Small intestine (tissue), 7 donors: Measurements from ENCODE around the gene TRIO. TPM values are rescaled to one million over a fixed set of nuclear protein-coding genes. Genes with fewer than 3 reads are reported as not detected.

ENCODE experiments used
- DNase-seq, 2 donors: peaks; one replicate each; pipeline versions ENCODE4 v3.0.0 to v3.0.0-alpha.2; 2013
- FAIRE-seq: peaks from 2 replicates; lab custom pipeline; 2012; peaks lifted over from hg19 to GRCh38; lab: Jason Lieb, UNC
- H3K27ac ChIP-seq, 3 donors: one replicate each; pipeline ENCODE4 v1.5.1; 2013; ENCODE audit warnings: low read length in 2 of 3, mild to moderate bottlenecking in 2 of 3, control low read depth in 1 of 3, inconsistent platforms in 1 of 3, low read depth in 1 of 3, moderate library complexity in 1 of 3
- H3K27me3 ChIP-seq, 3 donors: one replicate each; pipeline ENCODE4 v1.6.1; 2013; ENCODE audit warnings: low read length in 3 of 3, inconsistent platforms in 1 of 3; ENCODE audit not compliant: control insufficient read depth in 3 of 3, insufficient read depth in 3 of 3
- H3K36me3 ChIP-seq, 3 donors: one replicate each; pipeline ENCODE4 v1.6.1; 2013; ENCODE audit warnings: low read length in 3 of 3, inconsistent platforms in 1 of 3, low read depth in 1 of 3, mild to moderate bottlenecking in 1 of 3, moderate library complexity in 1 of 3; ENCODE audit not compliant: control insufficient read depth in 3 of 3, insufficient read depth in 2 of 3
- H3K4me1 ChIP-seq, 3 donors: one replicate each; pipeline ENCODE4 v1.6.1; 2013; ENCODE audit warnings: low read length in 2 of 3, inconsistent platforms in 1 of 3, low read depth in 1 of 3, mild to moderate bottlenecking in 1 of 3, moderate library complexity in 1 of 3; ENCODE audit not compliant: control insufficient read depth in 3 of 3, insufficient read depth in 2 of 3
- H3K4me3 ChIP-seq, 3 donors: one replicate each; pipeline ENCODE4 v1.5.1; 2013; ENCODE audit warnings: low read length in 3 of 3, control low read depth in 1 of 3, inconsistent platforms in 1 of 3, low read depth in 1 of 3, mild to moderate bottlenecking in 1 of 3, moderate library complexity in 1 of 3
- H3K9me3 ChIP-seq, 2 donors: one replicate each; pipeline ENCODE4 v1.6.1; 2013; ENCODE audit warnings: low read depth in 1 of 2, low read length in 1 of 2; ENCODE audit not compliant: control insufficient read depth in 2 of 2, insufficient read depth in 1 of 2
- WGBS, 3 donors: extraction: QIAGEN DNeasy Blood & Tissue Kit; methylation state at CpG; one replicate each; pipeline ENCODE4 v1.1.7; 2013; 5-methylcytosine and 5-hydroxymethylcytosine counted together
- polyA plus RNA-seq, 4 donors: library from polyadenylated mRNA; stranded (reverse) in 3 of 4; unstranded in 1 of 4; fragments of 200-250 nt in 3 of 4; fragments of 120-200 nt in 1 of 4; gene quantifications; one replicate each; pipeline versions ENCODE4 v1.2.1 to v1.2.3, GENCODE V29; 2013
- donor health status: healthy with polysubstance abuse.
- donor health status: control.
- donor health status: control.
- donor health status: Bipolar disorder and iron deficiency.
- donor health status: healthy.

Gene TRIO
- polyA plus RNA-seq, 4 donors = 13.2 to 50.8 (median 23.3) TPM

DNA sequence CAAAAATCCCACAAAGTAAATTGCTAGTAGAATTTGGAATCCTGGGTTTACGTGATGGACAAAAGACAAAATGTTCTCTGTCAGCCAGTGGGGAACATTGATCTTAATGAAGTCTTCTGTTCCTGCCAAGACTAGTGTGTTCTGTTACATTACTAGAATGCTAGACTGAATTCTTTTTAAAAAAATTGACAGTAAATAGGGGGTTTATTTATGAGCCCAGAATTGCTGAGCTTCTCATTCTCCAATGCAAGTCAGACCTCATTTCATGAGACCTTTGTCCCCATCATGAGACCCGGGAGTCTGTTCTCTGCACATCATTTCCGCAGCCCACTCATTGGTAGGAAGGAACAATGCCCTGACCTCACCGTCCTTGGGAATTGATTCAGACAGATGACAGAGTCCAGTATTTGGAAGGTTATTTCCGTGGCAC is 264.6 kb downstream of the TRIO start:
- Histone ChIP-seq H3K9me3 (no peaks in the 10 kb centered on the region), H3K4me3 (no peak overlapping the region), H3K27ac (peak overlapping the region in 1 of 3 donors; percentile 89), H3K4me1 (peaks cover 0 to 29% (median 0%) of the 10 kb centered on the region in 3 donors), H3K27me3 (no peaks in the 10 kb centered on the region), H3K36me3 (peaks cover 5 to 59% (median 8%) of the 10 kb centered on the region in 3 donors)
- 73 to 83% (median 82%) methylated on average over 5 of the region's 5 CpGs for WGBS, 3 donors
- peak in 1 of 2 donors; percentile 27 for DNase-seq
- FAIRE-seq = no peak

GRCh38 chr5:14408969-14409586 is 265.9 kb downstream of the TRIO start:
- FAIRE-seq (no peak), DNase-seq (no peak)
- Histone ChIP-seq H3K4me1 (peaks cover 0 to 29% (median 0%) of the 10 kb centered on the region in 3 donors), H3K9me3 (no peaks in the 10 kb centered on the region), H3K36me3 (peaks cover 5 to 64% (median 9%) of the 10 kb centered on the region in 3 donors), H3K27ac (no peak overlapping the region), H3K27me3 (no peaks in the 10 kb centered on the region), H3K4me3 (no peak overlapping the region)
- WGBS, 3 donors = 83 to 95% (median 87%) methylated on average over 14 of the region's 14 CpGs

GRCh38 chr5:14410068-14410393 is 266.9 kb downstream of the TRIO start:
- DNase-seq (no peak), FAIRE-seq (no peak)
- no peaks in the 10 kb centered on the region for H3K27me3 ChIP-seq
- H3K4me3 ChIP-seq = no peak overlapping the region
- peaks cover 5 to 70% (median 11%) of the 10 kb centered on the region in 3 donors for H3K36me3 ChIP-seq
- H3K9me3 ChIP-seq = no peaks in the 10 kb centered on the region
- WGBS, 3 donors = 90 to 95% (median 91%) methylated on average over 12 of the region's 12 CpGs
- H3K27ac ChIP-seq = peak overlapping the region in 1 of 3 donors; percentile 21
- peaks cover 0 to 27% (median 0%) of the 10 kb centered on the region in 3 donors for H3K4me1 ChIP-seq

DNA sequence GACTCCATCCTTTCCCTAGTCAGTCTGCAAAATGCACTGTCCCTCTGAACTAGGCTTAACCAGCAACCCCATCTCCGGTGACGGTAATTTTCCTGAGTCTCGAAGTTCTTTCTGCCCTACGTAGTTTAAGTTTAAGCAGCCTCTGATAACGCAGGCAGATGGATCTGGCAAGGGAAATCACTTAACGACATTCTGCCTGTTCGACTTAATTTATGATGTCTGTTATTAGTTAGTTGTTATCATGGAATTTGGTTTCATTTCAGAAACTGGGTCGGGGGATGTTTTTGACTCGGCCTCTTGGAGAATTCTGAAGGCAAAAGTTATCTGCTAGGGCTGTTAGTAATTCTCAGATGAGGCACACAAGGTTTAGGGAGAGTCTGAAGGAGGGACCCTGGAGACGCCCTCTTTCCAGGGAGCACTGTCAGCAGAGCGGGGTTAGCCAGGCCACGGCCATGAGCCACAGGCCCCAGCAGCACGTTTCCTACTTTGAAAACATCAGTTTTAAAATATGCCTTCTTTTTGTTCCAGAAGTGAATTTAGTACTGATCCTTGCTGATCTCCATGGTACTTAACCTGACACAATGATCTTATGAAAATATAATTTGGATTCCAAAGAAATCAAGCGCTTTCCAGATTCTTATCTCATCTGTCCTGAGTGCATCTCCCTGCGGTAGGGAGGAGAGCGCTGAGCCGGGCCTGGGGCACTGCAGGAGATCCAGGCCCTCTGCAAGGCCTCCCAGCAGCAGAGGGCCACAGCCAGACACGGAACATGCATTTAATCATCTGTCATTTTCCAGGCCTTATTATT is 267.5 kb downstream of the TRIO start:
- Histone ChIP-seq H3K9me3 (no peaks in the 10 kb centered on the region), H3K36me3 (peaks cover 7 to 70% (median 11%) of the 10 kb centered on the region in 3 donors), H3K27me3 (no peaks in the 10 kb centered on the region), H3K4me3 (no peak overlapping the region), H3K4me1 (peaks cover 0 to 25% (median 0%) of the 10 kb centered on the region in 3 donors), H3K27ac (peak overlapping the region in 1 of 3 donors; percentile 21)
- FAIRE-seq = no peak
- 66 to 73% (median 72%) methylated on average over 18 of the region's 18 CpGs for WGBS, 3 donors
- no peak for DNase-seq

DNA sequence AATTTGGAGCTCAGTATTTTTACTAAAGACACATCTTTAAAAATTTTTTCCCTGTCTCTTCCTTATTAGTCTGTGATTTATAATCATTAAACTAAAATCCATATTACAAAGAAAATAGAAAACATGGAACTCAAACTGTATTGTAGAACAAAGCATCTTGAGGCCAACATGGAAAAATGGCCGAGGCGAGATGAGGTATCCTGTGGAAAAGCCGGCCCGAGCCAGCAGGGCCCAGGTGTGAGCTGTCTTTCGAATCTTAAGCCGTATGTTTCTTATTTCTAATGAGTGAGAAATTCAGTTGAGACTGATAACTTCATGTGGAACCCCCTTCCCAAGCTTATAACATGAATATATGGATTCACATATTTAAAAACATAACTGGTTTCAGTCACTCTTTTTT is 268.1 kb downstream of the TRIO start:
- no peaks in the 10 kb centered on the region for H3K27me3 ChIP-seq
- peaks cover 0 to 22% (median 0%) of the 10 kb centered on the region in 3 donors for H3K4me1 ChIP-seq
- no peak overlapping the region for H3K4me3 ChIP-seq
- H3K27ac ChIP-seq = peak overlapping the region in 1 of 3 donors; percentile 21
- 91 to 96% (median 93%) methylated on average over 6 of the region's 6 CpGs for WGBS, 3 donors
- no peaks in the 10 kb centered on the region for H3K9me3 ChIP-seq
- no peak for DNase-seq
- FAIRE-seq = no peak
- peaks cover 5 to 65% (median 8%) of the 10 kb centered on the region in 3 donors for H3K36me3 ChIP-seq

DNA sequence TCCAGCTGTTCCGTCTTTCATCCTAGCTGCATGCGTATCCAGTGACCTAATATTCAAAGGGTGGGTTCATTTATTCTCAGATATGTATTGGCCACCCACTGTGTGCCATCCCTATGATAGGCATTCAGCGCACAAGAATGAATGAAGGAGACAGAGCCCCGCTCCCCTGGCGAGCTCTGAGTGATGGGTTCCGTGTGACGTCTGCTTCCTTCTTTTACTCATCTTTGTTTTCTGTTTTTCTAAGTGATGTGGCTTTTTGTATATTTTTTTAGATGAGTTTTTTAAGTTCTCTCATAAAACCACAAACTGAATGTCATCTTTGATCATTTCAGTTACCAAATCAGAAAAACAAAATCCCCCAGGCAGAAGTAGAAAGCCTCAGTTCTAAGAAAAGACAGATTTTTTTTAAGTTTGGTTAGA is 270.2 kb downstream of the TRIO start:
- no peaks in the 10 kb centered on the region for H3K27me3 ChIP-seq
- no peak for DNase-seq
- H3K4me1 ChIP-seq = peaks cover 0 to 12% (median 0%) of the 10 kb centered on the region in 3 donors
- H3K4me3 ChIP-seq = no peak overlapping the region
- H3K9me3 ChIP-seq = no peaks in the 10 kb centered on the region
- H3K27ac ChIP-seq = no peak overlapping the region
- peaks cover 3 to 70% (median 4%) of the 10 kb centered on the region in 3 donors for H3K36me3 ChIP-seq
- WGBS, 3 donors = 60 to 86% (median 84%) methylated on average over 7 of the region's 7 CpGs
- FAIRE-seq = no peak

- Histone ChIP-seq H3K27me3 (no peaks in the 10 kb centered on the region), H3K4me1 (peaks cover 0 to 12% (median 0%) of the 10 kb centered on the region in 3 donors), H3K36me3 (peaks cover 3 to 74% (median 4%) of the 10 kb centered on the region in 3 donors), H3K4me3 (no peak overlapping the region), H3K27ac (peak overlapping the region in 1 of 3 donors; percentile 11), H3K9me3 (no peaks in the 10 kb centered on the region)
- no peak for FAIRE-seq
- DNase-seq = no peak
- 59 to 81% (median 77%) methylated on average over 11 of the region's 11 CpGs for WGBS, 3 donors
Observed at GRCh38 chr5:14414007-14414406, 270.9 kb downstream of the TRIO start.

DNA sequence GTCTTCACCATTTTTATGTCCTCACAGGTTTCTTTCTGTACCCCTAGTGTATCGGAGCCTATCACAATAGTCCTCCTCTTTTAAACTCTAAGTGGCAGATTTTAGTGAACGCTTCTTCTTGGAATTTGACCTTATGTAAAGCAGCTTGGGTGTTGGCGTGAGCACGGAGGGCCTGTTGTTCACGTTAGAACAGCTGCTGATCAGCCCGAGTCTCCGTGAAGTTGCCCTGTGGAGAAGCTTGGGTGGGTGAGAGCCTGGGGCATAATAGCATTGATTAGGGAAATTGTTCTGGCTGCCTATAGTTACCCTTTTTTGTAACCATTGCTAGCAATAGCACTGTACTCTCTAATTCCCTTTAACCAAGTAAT is 271.5 kb downstream of the TRIO start:
- WGBS, 3 donors = 55 to 75% (median 67%) methylated on average over 7 of the region's 7 CpGs
- DNase-seq (peak in 1 of 2 donors; percentile 28), FAIRE-seq (no peak)
- no peak overlapping the region for H3K4me3 ChIP-seq
- H3K9me3 ChIP-seq = no peaks in the 10 kb centered on the region
- peaks cover 0 to 12% (median 0%) of the 10 kb centered on the region in 3 donors for H3K4me1 ChIP-seq
- H3K36me3 ChIP-seq = peaks cover 3 to 75% (median 4%) of the 10 kb centered on the region in 3 donors
- no peaks in the 10 kb centered on the region for H3K27me3 ChIP-seq
- no peak overlapping the region for H3K27ac ChIP-seq
